PC-3 (cell line): ENCODE data around the gene TMEM14A.

Experiments used
- CTCF ChIP-seq: fragments of 300-600 bp; sonication (generic); conservative IDR thresholded peaks from 2 replicates; pipeline ENCODE4 v1.5.1; 2017; ENCODE audit warnings: antibody characterized with exemption, low read depth, mild to moderate bottlenecking, low read length
- EZH2 ChIP-seq: fragments of 300-600 bp; sonication (generic); IDR thresholded peaks from one replicate; pipeline ENCODE4 v1.6.1; 2017; ENCODE audit warnings: antibody characterized with exemption, mild to moderate bottlenecking, low read length; ENCODE audit not compliant: unreplicated experiment

DNA sequence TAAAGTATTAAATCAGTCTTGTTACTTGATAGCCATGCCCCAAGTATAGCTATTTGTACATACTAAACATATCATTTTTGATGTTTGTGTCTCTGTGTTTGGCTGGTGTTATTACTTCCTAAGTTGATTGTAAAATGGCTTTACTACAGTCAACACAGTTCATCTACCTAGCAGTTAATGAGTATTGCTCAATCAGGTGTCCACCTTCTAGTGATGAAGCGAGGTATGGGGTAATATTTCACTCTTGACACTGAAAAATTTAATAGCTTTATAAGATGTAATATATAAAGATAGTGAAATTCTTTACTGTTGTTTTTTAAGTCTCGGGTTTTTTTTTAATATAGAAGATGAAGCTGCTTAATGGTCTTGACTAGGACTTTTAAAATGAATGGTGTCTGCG is 18.9 kb downstream of the TMEM14A start:
- TF ChIP-seq CTCF, result no peak
- no peak for TF ChIP-seq EZH2
